Umbilical cord (tissue), 2 donors: ENCODE results near the gene EIF5AL1. TPM values are rescaled to one million over a fixed set of nuclear protein-coding genes. Genes with fewer than 3 reads are reported as not detected.
"Not testable (repeated sequence)": the region's sequence is repeated elsewhere in the genome, so short reads cannot be mapped to it uniquely, and the experiment has no call there.

Source experiments
- DNase-seq: peaks from one replicate; pipeline ENCODE4 v3.0.0-alpha.2; 2015; ENCODE audit warnings: low spot score
- total RNA-seq: library from RNA; depleted of rRNA; stranded (reverse); fragments of >200 nt; gene quantifications from one replicate; pipeline ENCODE4 v1.2.3, GENCODE V29; 2014; ENCODE audit warnings: low replicate concordance; ENCODE audit not compliant: insufficient read depth

The EIF5AL1 gene
- total RNA-seq, 1 donor from 2014 or later, result 0.48 TPM

DNA sequence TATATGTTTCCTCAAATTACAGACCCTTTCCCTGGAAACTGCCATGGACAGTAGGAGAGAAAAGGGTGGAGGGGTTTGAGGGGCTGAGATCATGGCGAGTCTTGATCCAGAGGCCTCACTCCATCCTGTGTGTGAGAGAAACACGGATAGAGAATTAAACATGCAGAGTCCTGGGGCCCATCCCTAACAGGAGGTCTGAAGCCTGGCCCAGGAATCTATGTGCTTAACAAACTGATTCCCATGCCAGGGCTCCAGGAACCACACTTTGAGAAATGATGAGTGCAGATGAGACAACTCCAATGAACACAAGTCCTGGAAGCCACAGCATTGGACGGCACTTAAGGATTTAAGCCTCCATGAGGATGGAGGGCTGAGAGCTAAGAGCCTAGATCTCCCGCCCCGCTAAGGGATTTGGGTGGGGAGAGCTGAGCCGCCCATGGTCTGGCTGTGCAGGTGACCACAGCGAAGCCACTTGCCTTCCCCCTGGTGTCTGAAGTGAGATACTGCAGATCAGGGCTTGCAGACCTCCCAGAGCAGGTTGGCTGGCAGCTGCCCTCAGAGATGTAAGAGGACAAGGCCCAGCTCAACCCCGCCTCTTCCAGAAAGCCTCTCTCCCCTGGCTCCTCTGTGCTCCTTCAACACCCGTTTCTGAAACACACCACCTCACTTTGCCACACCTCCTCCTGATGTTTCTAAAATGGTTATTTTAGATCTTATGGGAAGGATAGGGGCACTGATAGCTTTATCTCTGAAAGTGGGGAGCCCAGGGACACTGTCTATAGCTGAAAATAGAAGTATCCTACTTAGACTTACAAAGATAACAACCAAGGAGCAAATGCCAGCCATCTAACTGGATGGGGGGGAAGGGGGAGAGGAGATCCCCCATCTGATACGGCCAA, 24.8 kb upstream of the EIF5AL1 start:
- peak; percentile 85 for DNase-seq

DNA sequence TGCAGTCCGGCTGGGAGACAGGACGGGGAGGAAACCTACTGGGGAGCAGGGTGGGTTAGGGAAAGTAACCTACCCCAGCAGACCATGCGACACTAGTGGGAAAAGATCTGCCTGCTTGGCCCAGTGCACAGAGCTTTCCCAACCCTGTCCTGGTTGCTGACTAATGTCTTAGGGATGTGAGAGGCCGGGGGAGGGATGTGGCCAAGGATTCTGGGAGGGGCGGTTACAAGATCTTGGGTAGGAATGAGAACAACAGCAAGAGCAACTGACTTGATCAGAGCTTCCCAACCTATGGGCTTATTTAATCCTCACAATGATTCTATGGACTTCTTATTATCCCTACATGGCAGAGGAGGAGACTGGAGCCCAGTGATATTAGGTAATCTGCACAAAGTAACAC, 24.0 kb upstream of the EIF5AL1 start:
- DNase-seq, result peak; percentile 94

DNA sequence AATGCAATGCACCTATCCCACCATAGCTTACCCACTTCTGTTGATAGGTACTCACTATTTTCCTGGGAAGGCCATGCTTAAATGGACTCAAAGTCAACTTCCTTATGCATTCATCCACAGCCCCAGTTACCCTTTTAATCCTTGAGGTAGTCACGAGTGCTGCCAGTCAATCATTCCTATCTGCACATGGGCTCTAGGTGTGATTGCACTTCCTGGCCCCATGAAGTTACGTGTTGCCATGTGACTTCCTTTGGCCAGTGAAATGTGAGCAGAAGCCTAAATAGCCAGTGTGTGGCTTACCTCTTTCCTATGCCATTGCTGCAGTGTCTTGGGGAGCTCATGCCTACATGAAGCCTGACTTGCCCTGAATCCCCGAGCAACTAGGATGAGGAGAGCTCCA, 23.5 kb upstream of the EIF5AL1 start:
- DNase-seq, result no peak

GRCh38 chr10:79490400-79491142, 21.8 kb upstream of the EIF5AL1 start:
- DNase-seq, result peak; percentile 79

DNA sequence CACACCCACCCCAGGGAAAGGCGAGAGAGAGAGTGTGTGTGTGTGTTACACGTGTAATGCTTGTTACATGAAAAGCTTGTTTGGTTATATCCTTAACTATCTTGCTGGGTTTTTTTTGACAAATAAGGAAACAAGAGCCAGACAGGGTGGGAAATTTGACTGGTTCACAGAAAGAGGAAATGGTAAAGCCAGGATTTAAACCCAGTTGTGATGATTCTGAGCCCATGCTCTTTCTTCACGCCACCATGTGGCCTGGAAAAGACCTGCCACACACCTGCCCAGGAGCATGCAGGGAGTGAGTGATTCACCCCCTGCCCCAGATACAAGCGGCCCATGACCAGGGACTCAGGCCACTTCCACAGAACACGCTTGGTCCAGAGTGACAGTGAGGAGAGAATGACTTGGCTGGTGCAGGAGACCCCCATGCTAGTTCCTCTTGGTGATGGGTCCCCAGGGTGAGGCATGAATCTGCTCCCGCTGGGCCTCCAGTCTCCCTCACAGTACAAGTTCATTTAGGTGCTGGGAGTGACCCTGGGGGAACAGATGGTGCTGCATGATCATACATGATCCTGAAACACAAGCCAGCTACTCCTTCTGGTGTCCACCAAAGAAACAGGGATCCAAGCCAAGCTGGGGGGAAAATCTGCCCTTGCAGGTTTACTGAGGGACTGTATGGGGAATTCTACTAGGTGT, 21.0 kb upstream of the EIF5AL1 start:
- peak; percentile 57 for DNase-seq

DNA sequence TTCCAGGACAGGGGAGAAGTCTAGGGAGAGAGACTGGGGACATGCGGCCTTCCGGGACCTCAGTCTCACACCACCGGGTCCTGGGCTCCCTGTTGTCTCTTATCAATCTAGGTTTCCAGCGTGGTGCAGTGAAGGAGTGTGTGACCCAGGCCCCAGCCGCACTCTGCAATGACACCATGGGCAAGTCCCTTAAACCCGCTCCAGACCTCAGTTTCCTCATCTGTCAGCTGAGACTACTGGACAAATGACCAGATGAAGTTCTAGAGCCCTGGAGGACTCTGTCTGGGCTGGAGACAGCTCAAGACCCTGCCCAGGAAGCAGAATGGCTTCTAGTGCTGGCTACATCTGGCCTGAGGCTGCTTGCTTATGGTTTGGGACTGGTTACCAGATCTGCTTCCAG, 20.1 kb upstream of the EIF5AL1 start:
- DNase-seq, result no peak

GRCh38 chr10:79492839-79493238, 19.5 kb upstream of the EIF5AL1 start:
- no peak for DNase-seq

GRCh38 chr10:79493806-79494205, 18.5 kb upstream of the EIF5AL1 start:
- no peak for DNase-seq

DNA sequence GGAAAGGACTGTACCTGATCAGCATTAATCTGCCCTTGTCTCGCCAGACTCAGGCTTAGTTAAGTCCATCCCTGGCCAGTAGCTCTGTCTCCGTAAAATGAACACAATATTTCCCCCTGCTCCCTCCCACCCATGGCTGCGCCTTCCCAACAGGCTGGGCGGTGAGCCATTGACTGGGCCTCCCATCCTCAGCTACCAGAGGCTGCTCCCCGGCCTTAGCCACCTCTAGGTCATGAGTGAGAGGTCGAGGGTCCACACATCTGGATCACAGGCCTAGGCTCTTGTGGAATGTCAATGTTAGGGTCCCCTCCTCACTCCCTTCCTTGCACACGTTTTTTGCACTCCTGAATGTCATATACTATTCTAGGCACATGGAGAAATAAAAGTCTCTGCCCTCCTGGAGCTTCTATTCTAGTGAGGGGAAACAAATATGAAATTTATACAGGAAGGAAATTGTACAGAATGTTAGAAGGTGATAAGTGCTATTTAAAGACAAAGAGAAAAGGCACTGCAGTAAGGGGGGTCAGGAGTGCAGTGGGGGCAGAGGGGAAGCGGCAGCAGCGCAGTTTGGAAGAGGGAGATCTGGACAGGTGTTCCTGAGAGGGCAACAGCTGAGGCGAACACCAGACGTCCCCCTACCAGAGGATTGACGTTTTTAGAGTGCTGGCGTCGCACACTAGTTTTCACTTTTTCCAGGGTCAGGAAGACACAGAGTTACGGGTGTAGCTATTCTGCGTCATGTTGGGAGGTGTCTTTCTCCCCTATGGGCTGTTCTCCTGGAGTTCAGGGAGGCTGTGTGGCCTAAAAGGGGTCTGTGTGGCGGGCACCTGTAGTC, 17.2 kb upstream of the EIF5AL1 start:
- DNase-seq, result no peak

- DNase-seq, result no peak
These were observed 16.5 kb upstream of the EIF5AL1 start for GRCh38 chr10:79495791-79496190.

GRCh38 chr10:79496896-79497295, 15.4 kb upstream of the EIF5AL1 start:
- no peak for DNase-seq

DNA sequence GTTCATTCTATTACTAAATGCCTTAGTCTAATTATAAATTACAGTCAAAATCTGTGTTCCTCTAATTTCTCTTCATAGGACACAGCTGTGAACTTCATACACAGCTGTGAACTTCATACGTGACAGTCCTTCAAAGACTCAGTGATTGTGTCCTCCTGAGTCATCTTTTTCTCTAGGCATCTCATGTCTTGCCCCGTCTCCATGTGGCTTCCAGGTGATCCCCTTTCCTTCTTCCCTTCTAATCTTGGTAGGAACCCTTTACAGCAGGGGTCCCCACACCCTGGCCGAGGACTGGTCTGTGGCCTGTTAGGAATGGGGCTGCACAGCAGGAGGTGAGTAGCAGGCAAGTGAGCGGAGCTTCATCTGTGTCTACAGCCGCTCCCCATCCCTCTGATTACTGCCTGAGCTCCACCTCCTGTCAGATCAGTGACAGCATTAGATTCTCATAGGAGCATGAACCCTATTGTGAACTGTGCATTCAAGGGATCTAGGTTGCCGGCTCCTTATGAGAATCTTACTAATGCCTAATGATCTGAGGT, 14.0 kb upstream of the EIF5AL1 start:
- DNase-seq, result no peak

DNA sequence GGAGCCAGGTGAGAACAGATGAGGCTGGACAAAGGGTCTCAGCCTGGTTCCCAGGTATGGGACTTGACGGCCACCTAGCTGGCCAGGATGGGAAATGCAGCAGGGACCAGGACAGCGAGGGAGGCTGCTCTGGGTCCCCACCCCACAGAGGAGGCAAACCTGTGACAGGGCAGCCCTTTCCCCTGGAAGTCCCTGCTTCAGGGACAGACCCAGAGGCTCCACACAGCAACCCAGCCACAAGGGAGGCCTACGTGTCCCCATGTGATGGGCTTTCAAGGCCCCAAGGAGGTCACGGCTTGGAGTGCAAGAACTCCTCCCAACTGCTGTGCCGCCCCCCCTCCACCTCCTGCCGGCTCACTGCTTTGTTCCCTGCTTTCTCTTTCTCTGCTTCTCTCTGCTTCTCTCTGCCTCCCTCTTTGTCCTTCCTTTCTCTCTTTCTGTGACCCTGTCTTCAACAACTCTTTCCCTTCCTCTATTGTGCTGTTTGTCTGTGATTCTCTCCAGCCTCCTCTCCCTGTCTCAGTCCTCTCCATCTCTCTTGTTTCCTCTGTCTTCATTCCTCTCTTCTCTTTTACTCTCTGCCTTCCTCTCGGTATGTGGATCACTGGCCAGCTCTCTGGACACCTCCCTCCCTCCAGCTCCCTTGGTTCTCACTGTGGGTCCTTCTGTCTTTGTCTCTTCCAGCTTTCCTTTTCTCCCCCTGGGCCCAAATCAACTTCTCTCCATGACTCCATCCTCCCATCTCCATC, 9.6 kb upstream of the EIF5AL1 start:
- no peak for DNase-seq

DNA sequence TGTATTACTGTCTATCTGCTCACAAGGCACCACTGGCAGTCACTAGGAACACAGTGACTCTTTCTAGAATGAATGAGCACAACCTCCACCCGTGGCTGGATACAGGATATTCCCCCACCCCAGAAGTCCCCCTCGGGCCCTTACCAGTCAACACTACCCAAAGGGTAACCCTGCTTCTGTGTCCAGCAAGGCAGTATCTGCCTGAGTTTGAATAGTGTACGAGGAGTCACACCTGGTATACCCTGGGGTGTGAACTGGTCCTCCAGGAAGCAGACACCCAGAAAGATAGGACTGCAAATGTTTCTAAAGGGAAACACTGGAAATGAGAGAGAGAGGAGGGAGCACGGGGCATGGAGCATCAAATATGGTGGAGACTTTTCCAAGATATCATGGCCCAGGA, 8.5 kb upstream of the EIF5AL1 start:
- DNase-seq, result not testable (repeated sequence)

- not testable (repeated sequence) for DNase-seq
These were observed 7.8 kb upstream of the EIF5AL1 start for GRCh38 chr10:79504483-79504882.

GRCh38 chr10:79505328-79505727, 7.0 kb upstream of the EIF5AL1 start:
- DNase-seq, result not testable (repeated sequence)

DNA sequence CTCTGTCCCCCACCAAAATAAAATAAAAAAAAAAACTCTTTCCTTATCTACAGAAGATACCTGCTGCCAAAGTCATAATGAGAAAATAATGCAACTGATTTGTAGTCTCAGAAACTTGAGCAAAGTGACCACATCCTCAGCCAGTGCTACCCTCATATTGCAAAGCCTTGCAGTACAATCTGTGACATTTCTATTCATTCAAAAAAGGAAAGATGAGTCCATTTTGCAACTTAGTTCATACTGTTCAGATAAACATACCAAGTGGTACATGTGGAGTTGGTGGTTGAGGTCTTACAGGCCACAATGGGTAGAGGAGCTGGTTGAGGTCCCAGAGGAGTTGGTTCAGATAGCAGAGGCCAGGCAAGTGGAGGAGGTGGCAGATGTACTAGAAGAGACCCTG, 6.5 kb upstream of the EIF5AL1 start:
- DNase-seq, result no peak

- DNase-seq, result no peak
These were observed 4.7 kb upstream of the EIF5AL1 start for GRCh38 chr10:79507440-79508167.

- not testable (repeated sequence) for DNase-seq
These were observed 4.1 kb upstream of the EIF5AL1 start for GRCh38 chr10:79508245-79508644.
